NCI-H524 (cell line): ENCODE data around the gene SDCBP2.

Source experiments
- DNase-seq, 2 experiments: peaks; one replicate each; lab custom pipeline; 2025; lab: John Stamatoyannopoulos, UW

The SDCBP2 gene

DNA sequence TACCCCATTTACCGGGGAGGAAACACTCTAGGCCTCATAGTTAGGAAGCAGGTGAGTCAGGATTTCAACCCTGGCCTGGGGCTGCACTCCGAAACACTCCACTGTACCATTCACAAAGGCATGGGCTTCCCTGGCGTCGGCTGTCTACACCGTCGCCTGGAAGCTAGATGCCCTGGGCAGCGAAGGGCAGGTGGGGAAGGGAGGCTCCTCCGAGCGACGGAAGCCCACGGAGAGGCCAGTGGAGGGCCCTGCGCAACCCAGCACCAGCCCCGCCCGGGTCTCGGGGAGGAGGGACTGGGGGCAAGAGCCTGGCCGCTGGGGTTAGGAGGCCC is 16.1 kb downstream of the SDCBP2 start:
- no peak for DNase-seq

DNA sequence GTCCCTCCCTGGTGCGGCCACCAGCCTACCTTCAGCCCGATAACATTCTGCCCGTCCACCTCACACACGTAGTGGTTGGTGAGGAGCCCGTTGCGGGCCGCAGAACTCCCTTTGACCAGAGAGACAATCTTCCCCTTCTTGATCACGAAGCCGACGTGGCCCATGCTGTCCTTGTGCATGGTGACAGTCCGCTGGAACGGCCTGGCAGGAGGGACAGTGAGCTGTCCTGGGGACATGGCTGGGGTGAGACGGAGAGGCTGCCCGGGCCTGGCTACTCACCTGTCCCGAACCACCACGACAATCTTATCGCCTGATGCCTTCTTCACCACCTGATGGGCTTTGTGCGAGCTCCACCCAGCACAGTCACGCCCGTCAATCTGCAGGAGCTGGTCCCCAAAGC is 16.6 kb downstream of the SDCBP2 start:
- DNase-seq = no peak

DNA sequence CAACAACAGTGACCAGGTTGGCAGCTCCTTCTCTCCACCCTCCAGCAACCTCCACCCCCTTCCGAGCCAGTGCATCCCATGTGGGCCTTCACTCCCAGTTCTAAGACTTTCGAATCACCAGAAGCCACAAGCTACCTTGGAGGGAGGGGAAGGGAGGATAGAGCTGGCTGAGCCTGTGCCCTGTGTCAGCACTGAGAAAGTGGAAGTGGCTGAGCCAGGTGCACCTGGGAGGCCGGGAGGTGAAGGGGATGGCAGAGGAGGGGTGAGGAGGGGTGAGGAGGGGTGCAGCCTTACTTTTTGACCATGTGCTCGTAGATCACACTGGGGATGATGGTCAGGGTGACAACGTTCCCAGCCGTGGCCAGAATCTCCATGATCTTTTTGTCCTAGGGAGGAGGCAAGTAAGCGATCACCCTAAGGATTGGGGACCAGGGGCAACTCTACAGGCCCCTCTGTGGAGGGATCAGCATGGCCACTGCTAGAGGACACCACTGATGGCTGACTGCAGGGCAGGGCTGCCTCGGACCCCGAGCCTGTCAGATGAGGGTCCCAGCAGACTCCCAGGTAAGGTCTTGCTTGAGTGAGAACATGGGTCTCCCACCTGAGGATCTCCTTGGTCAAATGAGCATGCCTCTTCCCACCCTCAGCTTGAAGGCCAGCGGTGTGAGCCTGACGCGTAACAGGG is 18.3 kb downstream of the SDCBP2 start:
- no peak for DNase-seq

DNA sequence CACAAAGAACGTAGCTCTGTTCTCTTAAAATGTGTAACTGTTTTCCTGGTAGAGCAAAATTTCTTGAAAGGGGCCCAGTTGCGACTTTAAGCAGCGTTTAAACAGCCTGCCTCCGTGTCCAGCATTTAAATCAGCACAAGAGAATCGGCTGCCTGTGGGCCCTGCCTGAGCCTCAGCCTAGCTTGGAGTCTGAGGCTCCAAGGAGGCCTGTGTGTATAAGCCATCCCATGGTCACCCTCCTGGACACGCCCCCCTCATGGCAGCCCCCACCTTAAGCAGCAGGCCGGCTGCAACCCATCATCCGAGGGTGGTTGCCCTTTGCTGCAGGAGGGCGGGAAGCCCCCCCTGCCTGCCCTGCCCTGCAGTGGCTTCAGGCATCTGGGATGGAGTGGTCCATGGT is 18.9 kb downstream of the SDCBP2 start:
- no peak for DNase-seq

DNA sequence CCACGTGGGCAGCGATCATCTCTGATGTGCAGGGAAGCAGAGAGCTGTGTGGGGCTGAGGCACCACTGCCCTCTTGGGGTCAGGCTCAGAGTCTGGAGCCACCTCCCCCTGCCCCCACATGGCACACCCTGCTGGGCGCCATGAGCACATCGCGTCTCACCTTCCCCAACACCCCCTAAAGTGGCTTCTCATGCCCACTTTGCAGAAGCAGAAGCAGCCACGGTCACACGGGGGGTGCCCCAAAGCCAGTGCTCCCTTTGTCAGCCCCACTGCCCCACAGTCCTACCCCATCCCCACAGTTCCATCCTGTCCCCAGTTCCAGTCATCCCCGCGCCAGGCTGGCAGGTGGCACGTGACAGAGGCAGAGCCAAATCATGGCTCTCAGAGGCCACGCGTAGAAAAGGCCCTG is 19.5 kb downstream of the SDCBP2 start:
- DNase-seq = peak in 1 of 2 experiments; percentile 31

DNA sequence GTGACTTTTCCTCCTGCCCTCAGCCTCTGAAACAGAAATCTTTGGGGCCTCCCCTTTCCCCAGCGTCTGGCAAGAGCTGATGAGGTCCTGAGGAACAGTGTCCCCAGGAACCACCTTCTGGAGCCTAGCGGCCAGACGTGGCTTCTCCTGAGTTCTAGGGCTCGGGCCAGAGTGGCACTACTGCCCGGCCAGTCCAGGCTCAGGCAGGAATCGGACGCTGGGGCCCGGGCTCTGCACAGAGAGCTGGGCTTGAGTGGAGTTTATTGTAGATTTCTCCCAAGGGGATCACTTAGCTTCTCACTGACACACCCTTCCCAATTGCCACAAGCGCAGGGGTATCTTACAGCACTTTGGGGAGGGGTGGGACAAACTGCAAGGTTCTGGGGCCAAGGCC is 20.2 kb downstream of the SDCBP2 start:
- DNase-seq = no peak

DNA sequence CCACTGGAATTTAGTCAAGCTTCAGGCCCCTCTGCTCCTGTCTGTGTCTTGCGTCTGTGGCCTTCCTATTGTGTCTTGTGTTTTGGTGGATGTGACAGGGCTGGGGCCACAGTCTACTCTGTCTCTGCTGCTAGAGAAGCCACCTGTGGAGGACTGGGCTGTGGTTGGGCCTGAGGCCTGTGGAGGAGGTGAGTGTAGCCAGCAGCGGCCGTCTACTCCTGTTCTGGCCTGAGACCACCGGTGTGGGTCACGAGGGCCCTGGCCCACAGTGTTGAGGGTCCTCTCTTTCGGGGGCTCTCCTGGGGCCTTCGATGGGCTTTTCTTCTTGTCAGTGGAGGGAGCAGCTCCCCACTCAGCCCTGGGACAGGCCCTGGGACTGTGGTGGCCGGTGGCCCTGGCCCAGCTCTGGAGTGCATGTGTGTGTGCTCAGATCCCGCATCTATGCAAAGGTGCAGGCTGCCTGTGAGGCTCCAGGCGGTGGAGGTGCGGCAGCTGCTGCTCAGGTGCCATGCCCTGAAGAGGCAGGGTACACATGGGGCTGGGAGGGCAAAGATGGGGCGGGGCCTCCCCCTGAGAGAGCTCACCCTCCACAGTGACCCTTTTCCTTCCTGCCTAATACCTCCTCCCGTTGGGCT is 20.8 kb downstream of the SDCBP2 start:
- DNase-seq = no peak

DNA sequence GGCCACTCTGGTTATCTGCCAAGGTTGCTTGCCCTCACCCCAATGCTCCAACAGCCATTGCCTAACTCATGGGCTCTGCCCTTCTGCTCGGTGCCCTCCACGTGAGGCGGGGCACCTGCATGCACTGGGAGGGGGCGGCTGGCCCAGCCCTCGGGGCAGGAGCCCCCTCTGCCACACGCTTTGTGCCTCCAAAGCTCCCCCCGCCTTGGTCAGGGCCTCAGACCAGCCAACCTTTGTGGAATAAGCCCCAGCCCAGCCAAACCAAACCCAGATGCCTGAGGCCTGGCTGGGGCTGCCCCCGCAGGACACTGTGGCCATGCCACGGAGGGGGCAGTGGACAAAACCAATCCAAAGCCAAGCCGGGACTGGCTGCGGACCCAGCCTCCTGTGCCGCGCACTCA is 21.4 kb downstream of the SDCBP2 start:
- DNase-seq = no peak

DNA sequence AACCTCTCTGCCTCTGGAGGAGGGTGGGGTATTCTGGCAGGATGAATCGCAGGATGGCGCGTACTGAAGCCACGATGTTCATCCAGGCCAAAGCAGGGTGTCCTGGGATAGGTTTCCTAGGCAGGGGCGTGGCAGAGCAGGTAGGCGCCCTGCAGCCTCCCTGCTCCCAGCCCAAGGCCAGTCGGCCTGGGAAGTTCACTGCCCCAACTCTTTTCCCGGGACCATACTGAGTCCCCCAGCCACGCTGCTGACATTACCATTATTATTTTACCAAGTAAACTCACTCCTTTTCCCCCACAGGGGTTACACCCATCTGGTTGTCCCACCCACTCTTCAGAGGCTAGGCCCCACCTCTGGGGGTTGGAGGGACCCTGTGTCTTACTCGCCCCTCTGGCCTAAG is 21.8 kb downstream of the SDCBP2 start:
- DNase-seq = no peak

DNA sequence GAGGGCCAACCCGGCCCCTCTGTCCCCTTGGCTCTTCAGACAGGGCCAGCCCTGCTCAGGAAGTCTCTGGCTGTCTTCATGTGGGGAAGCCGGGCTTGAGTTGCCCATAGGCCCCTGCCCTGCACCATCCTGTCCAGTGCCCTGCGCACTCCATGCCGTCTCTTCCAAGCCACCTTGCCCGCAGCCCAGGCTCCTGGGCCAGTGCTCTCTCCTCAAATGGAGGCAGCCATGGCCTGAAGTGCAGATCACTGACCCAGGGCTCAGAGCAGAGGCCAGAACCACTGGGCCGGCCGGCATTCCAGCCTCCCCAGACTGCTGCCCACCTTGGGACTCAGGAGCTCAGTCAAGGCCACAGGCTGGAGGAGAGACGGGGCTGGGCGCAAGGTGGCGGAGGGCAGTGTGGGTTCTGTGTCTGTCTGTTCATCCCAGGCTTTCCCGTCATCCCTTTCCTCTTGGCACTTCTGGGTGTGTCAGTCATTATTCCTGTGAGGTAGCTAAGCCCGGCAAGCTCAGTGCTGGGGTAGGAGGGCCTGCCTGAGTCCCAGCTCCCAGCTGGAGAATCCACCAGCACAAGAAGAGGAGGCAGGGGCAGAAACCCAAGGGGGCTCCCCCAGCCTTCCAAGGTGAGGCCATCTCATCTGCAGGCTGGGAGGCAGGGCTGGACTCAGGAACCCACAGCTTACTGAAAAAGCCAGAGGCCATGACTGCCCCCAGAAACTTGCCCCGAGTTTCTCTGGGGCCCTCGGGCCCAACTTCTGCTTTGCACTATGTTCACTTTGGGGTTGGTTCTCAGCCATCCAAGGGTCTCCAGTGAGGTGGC is 22.4 kb downstream of the SDCBP2 start:
- no peak for DNase-seq

DNA sequence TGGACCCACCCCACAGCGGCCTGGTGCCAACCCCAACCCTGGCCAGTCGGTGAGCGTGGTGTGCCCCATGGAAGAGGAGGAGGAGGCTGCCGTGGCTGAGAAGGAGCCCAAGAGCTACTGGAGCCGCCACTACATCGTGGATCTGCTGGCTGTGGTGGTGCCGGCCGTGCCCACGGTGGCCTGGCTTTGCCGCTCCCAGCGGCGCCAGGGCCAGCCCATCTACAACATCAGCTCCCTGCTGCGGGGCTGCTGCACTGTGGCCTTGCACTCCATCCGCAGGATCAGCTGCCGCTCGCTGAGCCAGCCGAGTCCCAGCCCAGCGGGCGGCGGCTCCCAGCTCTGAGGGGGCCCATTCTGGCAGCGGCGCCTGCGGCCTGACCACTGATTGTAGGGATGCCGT is 23.2 kb downstream of the SDCBP2 start:
- DNase-seq = no peak

DNA sequence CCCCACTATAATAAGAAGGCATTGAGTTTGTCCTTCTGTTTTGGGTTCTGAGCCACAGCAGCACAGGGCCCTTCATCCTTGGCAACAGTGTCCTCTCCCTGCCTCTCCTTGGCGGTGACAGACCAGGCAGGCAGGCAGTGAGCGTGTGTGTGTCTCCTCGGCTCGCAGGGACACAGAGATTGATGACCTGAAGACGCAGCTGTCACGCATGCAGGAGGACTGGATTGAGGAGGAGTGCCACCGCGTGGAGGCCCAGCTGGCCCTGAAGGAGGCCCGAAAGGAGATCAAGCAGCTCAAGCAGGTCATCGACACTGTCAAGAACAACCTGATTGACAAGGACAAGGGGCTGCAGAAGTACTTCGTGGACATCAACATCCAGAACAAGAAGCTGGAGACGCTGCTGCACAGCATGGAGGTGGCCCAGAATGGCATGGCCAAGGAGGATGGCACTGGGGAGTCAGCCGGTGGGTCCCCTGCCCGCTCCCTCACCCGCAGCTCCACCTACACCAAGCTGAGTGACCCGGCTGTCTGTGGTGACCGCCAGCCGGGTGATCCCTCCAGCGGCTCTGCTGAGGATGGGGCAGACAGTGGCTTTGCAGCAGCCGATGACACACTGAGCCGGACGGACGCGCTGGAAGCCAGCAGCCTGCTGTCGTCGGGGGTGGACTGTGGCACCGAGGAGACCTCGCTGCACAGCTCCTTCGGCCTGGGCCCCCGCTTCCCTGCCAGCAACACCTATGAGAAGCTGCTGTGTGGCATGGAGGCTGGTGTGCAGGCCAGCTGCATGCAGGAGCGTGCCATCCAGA is 24.0 kb downstream of the SDCBP2 start:
- peak; percentile 77 to 93 for DNase-seq

DNA sequence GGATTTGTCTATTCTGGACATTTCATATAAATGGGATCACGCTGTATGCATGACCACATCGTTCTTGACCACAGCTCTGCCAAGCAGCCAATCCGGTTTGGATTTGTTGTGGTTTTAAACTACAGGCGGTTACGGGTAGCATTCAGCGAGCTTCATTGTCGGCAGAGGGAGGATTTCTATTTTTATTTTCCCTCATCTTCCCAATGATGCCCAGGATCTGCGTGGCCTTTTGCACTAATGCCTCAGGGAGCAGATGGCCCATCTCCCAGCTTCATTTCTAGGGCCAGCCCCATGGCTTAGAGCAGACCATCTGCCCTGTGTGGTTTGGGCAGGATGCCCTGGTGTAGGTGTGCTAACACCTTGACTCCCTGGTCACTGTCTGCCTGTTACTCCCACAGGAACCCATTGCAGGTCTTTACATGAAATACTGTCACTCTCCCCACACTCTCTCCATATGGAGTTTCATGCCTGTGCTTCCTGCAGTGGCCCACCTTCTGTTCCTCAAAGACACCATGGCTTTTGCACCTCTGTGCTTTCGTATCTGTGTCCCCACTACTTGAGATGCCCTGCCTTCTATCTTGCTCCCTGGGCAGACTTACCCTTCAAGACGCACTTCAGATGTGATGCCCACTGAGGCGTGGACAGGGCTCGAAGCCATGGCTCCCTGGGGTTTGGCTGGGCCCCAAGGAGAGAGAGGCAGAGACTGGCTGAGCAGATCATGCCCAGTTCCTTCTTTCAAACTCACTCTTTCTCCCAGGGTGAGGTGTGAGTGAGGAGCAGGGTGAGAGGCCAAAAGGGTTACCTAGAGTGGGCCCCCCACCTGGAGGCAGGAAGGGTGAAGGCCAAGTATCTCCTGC is 26.0 kb downstream of the SDCBP2 start:
- peak; percentile 71 to 91 for DNase-seq

DNA sequence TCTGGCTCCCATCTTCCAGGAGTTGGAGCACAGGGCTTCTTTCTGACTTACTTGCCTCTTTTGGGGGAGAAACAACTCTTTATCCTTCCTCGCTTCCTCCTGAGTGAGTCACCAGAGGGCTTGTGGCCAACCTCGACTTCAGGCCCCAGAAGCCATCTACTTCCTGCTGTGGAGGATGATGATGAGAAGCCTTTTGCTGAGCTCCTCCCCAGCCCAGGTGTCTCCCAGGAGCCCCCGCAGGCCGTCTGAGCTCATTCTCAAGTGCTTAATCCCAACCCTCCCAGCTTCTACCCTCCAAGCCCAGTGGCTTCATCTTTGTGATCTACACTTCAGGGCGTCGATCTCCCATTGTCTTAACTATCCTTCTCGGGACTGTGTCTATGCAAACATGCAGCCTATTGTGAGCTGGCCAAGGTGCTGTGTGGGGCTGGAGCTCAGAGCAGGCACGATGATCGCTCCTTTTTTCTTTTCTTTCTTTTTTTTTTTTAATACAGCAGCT is 27.9 kb downstream of the SDCBP2 start:
- peak; percentile 40 to 50 for DNase-seq

DNA sequence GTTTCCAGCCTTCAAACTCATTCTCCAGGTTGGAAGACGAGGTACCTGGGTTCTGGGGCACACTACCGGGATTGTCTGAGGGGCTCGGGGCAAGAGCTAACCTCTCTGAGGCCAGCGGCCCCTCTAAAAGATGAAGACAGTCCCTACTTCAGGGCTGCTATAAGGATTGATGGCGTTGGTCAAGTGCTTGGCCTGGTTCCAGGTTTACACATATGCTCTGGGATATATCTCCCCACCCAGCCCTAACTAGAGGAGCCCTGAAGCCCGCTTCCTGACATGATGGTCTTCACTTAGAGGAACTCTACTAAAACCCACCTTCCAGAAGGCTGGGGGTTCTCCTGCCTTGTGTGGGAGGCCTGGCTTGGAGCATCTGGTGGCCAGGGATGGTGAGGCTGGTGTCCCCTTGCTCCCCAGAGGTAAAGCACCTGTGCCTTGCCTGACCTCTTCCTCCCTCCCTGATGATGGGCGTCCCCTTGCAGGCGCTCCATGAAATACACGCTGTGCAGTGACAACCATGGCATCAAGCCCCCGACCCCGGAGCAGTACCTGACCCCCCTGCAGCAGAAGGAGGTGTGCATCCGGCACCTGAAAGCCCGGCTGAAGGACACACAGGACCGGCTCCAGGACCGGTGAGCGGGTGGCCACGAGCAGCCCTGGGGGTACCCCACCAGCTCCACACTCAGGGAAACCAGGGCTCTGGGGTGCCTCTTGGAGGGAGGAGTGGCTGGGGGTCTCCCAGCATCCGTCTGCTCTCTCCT is 28.7 kb downstream of the SDCBP2 start:
- DNase-seq = peak in 1 of 2 experiments; percentile 43

DNA sequence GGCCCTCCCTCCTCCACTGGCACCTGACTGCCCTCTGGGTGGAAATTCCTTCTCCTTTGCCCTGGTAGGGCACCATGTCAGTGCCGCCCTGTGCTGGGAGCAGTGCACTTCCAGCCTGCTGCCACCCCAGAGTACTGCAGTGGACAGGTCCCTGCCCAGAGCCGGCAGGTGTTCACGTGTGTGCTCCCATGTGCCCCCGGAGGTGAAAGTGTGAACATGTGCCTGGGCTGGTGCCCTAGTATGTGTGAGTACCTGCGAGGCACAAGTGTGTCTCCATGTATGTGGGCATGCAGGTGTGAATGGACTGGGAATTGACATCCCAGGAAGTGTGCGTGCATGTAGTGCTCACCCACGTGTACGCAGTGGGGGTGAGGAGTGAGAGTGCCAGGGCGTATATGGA is 29.4 kb downstream of the SDCBP2 start:
- DNase-seq = peak in 1 of 2 experiments; percentile 25

DNA sequence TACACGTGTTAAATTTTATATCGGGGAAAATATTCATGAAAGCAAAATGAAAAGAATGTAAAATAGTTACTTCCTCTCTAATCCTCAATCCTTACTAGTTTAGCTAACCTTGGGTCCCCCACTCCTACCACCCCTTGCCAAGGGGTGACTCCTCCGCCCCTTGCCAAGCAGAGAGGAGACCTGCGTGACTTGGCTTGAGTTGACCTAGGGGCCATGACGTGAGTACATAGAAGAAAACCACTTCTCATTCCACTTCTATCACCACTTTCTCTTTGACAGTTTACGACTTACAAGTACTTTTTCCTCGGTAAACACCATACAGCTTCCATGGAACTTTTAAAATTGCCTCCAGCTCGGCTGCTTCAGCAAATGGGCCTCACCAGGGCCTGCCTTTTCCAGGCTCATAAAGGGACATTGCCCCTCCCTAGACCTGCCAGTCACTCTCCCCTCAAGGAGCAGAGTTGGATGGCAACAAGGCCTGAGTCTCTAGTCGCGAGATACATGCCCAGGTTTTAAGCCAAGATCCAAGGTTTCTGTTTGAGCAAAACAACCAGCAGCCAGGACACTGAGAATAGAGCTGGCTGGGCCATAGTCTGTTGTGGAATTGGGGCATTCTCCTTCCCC is 29.9 kb downstream of the SDCBP2 start:
- DNase-seq = no peak

DNA sequence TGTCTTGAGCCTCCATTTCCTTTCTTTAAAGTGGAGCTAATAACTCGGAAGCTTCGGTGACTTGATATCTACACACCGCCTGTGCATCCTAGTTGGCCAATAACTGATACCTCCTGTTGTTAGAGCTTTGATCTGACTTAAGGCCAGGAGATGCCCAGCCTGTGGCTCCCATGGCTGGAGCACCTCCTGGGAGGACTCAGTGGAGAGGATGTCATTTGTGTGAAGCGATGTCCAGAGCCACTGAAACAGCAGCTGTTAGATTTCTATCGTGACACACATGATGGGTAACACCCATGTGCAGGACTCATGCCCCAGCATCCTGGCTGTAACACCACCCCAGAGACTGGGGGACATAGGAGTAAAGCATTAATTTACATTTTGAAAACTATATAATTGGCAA is 30.8 kb downstream of the SDCBP2 start:
- no peak for DNase-seq

DNA sequence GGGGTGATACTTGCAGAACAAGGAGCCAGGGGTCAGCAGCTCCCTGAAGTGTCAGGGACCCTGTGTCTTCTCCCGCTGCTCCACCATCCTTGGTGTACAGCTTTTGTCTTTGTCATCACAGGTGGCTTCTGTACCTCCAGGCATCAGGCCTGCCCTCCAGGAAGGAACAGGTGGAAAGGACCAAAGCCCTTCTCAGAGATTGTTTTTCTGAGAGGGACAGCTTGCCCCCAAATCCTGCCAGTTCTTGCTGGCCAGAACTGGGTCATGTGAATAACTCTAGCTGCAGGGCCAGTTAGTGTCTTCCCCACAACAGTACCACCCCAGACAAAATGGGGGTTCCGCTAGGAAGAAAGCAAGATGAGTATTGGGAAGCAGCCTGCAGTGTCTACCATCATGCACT is 31.5 kb downstream of the SDCBP2 start:
- DNase-seq = no peak

DNA sequence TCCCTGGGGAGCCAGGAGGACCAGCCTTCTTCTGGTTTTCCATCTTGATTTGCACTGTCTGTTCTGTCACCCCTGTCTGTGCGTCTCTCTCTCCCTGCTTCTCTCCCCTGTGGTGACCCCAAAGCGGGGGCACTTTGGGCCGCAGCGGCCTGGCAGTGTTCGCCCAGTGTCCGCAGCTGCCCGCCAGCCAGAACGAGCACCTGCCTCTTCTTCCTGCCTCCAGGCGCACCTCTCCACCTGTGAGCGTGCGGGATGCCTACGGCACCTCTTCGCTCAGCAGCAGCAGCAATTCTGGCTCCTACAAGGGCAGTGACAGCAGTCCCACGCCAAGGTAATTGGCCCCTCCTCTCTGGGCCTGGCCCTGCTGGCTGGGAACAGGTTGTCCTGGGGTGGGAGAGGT is 32.0 kb downstream of the SDCBP2 start:
- no peak for DNase-seq
